Measurements from ENCODE around the gene GFOD1. TPM values are rescaled to one million over a fixed set of nuclear protein-coding genes. Genes with fewer than 3 reads are reported as not detected.

GFOD1 gene
- total RNA-seq, 4 donors from 2014 or later: 16.1 to 30.7 (median 22.9) TPM

DNA sequence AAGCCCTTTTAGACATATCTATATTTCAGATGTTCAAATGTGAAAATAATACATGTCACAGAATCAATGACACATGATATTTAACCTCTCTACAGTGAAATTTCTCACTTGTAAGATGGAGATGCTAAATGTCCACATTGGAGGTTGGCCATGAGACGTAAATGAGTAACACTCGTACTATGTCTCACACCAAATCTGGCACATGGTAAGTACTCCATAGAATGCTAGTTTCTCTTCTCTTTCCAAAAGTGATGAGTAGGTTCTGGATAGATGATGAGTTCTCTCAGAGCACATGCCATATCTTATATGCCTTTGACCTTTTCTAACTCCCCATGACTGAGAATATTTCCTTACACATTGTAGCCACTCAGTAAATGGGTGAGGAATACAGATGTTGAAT lies 17.7 kb downstream of the GFOD1 start:
- Histone ChIP-seq H3K4me3 (no peak overlapping the region), H3K9me3 (no peaks in the 10 kb centered on the region), H3K27ac (no peak overlapping the region), H3K36me3 (peaks cover 0 to 23% (median 0%) of the 10 kb centered on the region in 3 donors), H3K27me3 (no peaks in the 10 kb centered on the region), H3K4me1 (peaks cover 7 to 65% (median 31%) of the 10 kb centered on the region in 3 donors)
- WGBS, 2 donors: 58 to 95% methylated on average over 2 of the region's 2 CpGs
- intact Hi-C loops (cut with DNase I): loop anchor here (10.0 kb wide), 1 partner anchor 105 kb away; the partner anchor contains the start of gene SIRT5
- DNase-seq: no peak
- TF ChIP-seq POLR2A (IDR thresholded peaks at IDR 0.05): no peak
- TF ChIP-seq, protein P1, sequence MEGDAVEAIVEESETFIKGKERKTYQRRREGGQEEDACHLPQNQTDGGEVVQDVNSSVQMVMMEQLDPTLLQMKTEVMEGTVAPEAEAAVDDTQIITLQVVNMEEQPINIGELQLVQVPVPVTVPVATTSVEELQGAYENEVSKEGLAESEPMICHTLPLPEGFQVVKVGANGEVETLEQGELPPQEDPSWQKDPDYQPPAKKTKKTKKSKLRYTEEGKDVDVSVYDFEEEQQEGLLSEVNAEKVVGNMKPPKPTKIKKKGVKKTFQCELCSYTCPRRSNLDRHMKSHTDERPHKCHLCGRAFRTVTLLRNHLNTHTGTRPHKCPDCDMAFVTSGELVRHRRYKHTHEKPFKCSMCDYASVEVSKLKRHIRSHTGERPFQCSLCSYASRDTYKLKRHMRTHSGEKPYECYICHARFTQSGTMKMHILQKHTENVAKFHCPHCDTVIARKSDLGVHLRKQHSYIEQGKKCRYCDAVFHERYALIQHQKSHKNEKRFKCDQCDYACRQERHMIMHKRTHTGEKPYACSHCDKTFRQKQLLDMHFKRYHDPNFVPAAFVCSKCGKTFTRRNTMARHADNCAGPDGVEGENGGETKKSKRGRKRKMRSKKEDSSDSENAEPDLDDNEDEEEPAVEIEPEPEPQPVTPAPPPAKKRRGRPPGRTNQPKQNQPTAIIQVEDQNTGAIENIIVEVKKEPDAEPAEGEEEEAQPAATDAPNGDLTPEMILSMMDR (IDR thresholded peaks at IDR 0.05): no peak

DNA sequence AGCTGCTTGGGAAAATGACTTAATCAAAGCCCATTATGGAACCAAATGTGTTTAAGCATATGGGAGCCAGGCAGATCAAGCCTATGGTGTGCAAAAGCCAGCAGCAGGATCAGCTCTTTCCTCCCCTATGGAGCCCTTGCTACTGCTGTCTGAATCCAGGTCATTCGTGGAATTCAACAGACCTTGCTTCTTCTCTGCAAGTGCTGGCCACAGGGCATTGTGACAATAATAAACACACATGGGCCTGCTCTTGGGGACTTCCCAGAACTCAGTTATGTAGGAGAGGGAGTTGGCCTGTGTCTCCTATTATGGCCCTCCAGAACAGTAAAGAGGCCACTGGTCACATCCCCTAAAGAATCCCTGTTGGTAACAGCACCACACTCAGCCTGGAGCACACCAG lies 18.6 kb downstream of the GFOD1 start:
- DNase-seq: no peak
- Histone ChIP-seq H3K9me3 (no peaks in the 10 kb centered on the region), H3K4me1 (peaks cover 7 to 57% (median 23%) of the 10 kb centered on the region in 3 donors), H3K27me3 (no peaks in the 10 kb centered on the region), H3K4me3 (no peak overlapping the region), H3K36me3 (peaks cover 0 to 23% (median 0%) of the 10 kb centered on the region in 3 donors), H3K27ac (no peak overlapping the region)
- TF ChIP-seq, protein P1 (IDR thresholded peaks at IDR 0.05): no peak
- TF ChIP-seq POLR2A (IDR thresholded peaks at IDR 0.05): no peak
- WGBS, 2 donors: 80 to 100% methylated on average over 1 of the region's 1 CpG
- intact Hi-C loops (cut with DNase I): loop anchor here (10.0 kb wide), 1 partner anchor 106 kb away; the partner anchor contains the start of gene SIRT5

DNA sequence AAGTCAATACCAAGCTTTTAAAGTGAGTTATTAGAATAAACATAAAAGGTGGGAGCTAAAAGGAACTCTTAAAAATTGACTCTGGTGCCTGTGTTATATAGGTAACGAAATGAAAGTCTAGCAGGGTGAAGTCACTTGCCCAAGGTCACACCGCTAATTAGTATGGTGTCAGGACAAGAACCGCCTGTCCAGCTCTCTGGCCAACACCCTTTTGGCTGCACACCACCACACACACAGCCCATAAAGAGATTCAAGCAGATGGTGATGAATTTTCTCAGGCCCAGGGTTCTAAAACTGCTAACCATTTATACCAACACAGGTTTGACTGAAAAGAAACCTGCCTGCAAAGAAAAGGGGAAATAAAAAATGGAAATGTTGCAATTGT lies 20.2 kb downstream of the GFOD1 start:
- H3K36me3 ChIP-seq: peaks cover 0 to 27% (median 0%) of the 10 kb centered on the region in 3 donors
- DNase-seq: no peak
- TF ChIP-seq, protein P1 (IDR thresholded peaks at IDR 0.05): no peak
- no peak for TF ChIP-seq POLR2A (IDR thresholded peaks at IDR 0.05)
- WGBS, 2 donors: 76 to 84% methylated on average over 3 of the region's 3 CpGs
- H3K4me3 ChIP-seq: no peak overlapping the region
- intact Hi-C loops (cut with DNase I): loop anchor here (10.0 kb wide), 1 partner anchor 108 kb away; the partner anchor contains the start of gene SIRT5
- peaks cover 7 to 54% (median 19%) of the 10 kb centered on the region in 3 donors for H3K4me1 ChIP-seq
- no peaks in the 10 kb centered on the region for H3K9me3 ChIP-seq
- H3K27ac ChIP-seq: no peak overlapping the region
- no peaks in the 10 kb centered on the region for H3K27me3 ChIP-seq

DNA sequence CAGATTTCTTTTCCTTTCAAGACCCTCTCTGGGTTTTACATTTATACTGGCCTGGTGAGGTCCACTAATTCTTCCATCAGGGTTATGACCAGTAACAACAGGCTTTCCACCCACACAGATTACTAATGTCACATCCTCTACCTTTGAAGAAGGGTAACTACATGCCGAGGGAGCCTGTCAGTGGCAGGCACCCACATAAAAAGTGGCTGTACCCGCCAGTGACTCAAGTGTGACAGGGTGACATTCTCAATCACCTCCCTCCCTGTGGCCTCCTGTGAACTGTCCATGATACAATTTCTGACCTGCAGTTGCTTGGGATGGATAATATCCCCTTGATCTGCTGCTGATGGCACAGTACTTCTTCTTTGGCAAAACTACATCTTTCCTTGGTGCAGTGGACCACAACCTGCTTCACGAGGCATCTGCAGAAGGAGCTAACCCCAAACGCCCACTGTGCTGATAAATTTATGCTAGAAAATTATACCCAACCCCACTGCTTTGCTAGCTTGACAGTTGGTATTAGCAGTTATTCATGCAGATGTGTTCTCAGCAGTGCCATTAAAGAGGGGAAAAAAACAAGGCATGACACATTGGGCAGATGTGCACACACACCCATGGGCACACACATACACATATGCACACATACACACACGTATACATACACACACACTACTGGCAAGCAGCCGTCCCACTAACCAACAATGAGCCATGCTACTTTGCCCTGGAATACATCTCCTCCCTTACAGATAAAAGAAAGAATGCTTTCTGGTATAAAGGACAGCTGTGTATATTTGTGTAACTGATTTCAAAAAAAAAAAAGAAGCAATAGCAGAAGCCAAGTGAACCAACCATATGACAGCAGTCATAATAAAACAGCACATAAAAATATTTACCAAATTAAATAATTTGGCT lies 20.8 kb downstream of the GFOD1 start:
- no peaks in the 10 kb centered on the region for H3K27me3 ChIP-seq
- peaks cover 7 to 57% (median 19%) of the 10 kb centered on the region in 3 donors for H3K4me1 ChIP-seq
- intact Hi-C loops (cut with DNase I): loop anchor here (10.0 kb wide), 1 partner anchor 108 kb away; the partner anchor contains the start of gene SIRT5
- no peak overlapping the region for H3K4me3 ChIP-seq
- no peak for TF ChIP-seq POLR2A (IDR thresholded peaks at IDR 0.05)
- TF ChIP-seq, protein P1 (IDR thresholded peaks at IDR 0.05): no peak
- DNase-seq: no peak
- no peaks in the 10 kb centered on the region for H3K9me3 ChIP-seq
- peaks cover 0 to 31% (median 0%) of the 10 kb centered on the region in 3 donors for H3K36me3 ChIP-seq
- 69 to 80% methylated on average over 6 of the region's 6 CpGs for WGBS, 2 donors
- peak overlapping the region in 2 of 4 donors; percentile 30 to 47 for H3K27ac ChIP-seq

DNA sequence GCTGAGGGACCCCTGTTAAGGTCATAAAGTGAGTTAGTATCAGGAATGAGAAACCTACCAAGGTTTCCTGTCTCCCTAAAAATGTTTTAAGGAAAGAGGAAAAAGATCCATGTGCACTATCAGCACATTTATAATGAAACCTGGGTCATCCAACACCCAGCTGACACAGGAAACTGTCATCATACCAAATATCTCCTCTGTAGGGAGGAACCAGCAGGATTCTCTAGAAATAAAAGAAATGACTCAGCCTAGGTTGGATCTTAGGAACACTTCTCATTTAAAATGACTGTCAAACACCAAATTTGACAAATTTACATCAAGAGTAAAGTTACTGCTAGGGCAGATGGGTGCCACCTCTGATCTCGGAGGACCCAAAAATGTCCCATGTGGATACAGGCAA lies 21.7 kb downstream of the GFOD1 start:
- intact Hi-C loops (cut with DNase I): loop anchor here (10.0 kb wide), 1 partner anchor 109 kb away; the partner anchor contains the start of gene SIRT5
- Histone ChIP-seq H3K4me1 (peaks cover 7 to 49% (median 15%) of the 10 kb centered on the region in 3 donors), H3K4me3 (no peak overlapping the region), H3K27ac (peak overlapping the region in 3 of 4 donors; percentile 30 to 55 (median 47)), H3K9me3 (no peaks in the 10 kb centered on the region), H3K36me3 (peaks cover 0 to 38% (median 0%) of the 10 kb centered on the region in 3 donors), H3K27me3 (no peaks in the 10 kb centered on the region)
- no peak for DNase-seq
- 72% methylated on average over 1 of the region's 1 CpG; no CpG with 5 or more reads in 1 of the 2 donors for WGBS, 2 donors
- TF ChIP-seq POLR2A (IDR thresholded peaks at IDR 0.05): no peak
- TF ChIP-seq, protein P1 (IDR thresholded peaks at IDR 0.05): no peak

Data from esophagus squamous epithelium (tissue), 5 donors.